NCI-H748 (cell line): ENCODE measurements around the gene TSC2.

Experiments used
- DNase-seq: peaks from one replicate; lab custom pipeline; 2025; ENCODE audit not compliant: unreplicated experiment; lab: John Stamatoyannopoulos, UW

TSC2 gene

DNA sequence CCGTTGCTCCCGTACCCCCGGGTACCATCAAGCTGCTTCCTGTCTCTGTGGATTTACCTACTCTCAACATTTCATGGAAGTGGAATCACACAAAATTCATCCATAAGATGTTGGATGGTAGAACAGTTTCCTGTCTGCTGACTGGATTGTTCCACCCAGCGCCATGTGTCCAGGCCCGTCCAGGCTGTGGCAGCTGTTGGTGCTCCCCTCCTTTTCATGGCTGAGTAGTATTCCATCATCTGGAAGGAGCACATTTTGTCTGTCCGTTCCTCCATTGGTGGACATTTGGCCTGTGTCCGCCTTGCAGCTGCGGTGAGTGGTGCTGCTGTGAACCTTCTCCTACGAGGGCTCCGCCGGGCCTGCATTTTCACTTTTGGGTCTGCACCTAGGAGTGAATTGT, 18.4 kb downstream of the TSC2 start:
- no peak for DNase-seq

- no peak for DNase-seq
These were observed 23.0 kb downstream of the TSC2 start for GRCh38 chr16:2070576-2071453.

DNA sequence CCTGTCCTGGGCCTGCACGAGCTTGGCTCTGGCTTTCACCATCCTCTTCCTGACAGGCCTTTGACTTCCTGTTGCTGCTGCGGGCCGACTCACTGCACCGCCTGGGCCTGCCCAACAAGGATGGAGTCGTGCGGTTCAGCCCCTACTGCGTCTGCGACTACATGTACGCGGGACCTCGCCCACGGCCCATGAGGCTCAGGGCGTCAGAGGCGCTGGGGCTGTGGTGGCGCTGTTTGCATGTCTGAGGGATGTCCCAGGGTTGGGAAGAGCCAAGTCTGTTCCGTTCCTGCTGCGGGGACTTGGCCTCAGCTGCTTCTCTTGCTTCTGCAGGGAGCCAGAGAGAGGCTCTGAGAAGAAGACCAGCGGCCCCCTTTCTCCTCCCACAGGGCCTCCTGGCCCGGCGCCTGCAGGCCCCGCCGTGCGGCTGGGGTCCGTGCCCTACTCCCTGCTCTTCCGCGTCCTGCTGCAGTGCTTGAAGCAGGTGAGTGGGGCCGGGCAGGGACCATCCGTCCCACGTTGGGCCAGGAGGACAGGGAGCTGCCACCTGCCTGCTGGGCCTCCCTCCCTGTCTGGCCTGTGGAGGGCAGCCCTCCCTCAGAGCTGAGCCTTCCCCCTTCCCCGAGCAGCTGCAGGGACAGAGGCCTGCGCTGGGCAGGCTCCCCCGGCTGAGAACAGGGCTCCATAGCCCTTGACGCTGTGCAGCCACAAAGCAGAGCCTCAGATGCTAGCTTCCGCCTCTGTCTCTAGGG, 23.8 kb downstream of the TSC2 start:
- DNase-seq: no peak

GRCh38 chr16:2072926-2073325, 25.1 kb downstream of the TSC2 start:
- no peak for DNase-seq

GRCh38 chr16:2074071-2074470, 26.3 kb downstream of the TSC2 start:
- no peak for DNase-seq

- no peak for DNase-seq
These were observed 27.8 kb downstream of the TSC2 start for GRCh38 chr16:2075631-2076030.

- DNase-seq: no peak
These were observed 28.5 kb downstream of the TSC2 start for GRCh38 chr16:2076072-2076865.

- no peak for DNase-seq
These were observed 29.2 kb downstream of the TSC2 start for GRCh38 chr16:2077016-2077415.

GRCh38 chr16:2077696-2078095, 29.9 kb downstream of the TSC2 start:
- DNase-seq: no peak

- no peak for DNase-seq
These were observed 30.3 kb downstream of the TSC2 start for GRCh38 chr16:2078096-2078495.

- no peak for DNase-seq
These were observed 30.9 kb downstream of the TSC2 start for GRCh38 chr16:2078691-2079090.

DNA sequence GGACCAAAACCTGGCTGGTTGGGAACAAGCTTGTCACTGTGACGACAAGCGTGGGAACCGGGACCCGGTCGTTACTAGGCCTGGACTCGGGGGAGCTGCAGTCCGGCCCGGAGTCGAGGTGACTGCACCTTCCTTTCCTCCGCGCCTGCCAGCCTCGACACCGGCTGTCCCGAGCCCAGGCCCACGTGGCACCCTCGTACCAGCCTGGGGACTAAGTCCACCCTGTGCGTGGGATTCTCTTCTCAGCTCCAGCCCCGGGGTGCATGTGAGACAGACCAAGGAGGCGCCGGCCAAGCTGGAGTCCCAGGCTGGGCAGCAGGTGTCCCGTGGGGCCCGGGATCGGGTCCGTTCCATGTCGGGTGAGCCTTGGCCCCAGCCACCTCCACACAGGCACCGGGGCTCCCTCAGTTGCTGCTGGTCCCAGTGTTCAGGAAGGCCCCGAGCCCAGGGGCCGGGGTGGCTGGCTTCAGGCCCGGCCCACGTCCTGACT, 31.6 kb downstream of the TSC2 start:
- no peak for DNase-seq

GRCh38 chr16:2079991-2080390, 32.2 kb downstream of the TSC2 start:
- no peak for DNase-seq

- no peak for DNase-seq
These were observed 33.7 kb downstream of the TSC2 start for GRCh38 chr16:2081201-2082084.

DNA sequence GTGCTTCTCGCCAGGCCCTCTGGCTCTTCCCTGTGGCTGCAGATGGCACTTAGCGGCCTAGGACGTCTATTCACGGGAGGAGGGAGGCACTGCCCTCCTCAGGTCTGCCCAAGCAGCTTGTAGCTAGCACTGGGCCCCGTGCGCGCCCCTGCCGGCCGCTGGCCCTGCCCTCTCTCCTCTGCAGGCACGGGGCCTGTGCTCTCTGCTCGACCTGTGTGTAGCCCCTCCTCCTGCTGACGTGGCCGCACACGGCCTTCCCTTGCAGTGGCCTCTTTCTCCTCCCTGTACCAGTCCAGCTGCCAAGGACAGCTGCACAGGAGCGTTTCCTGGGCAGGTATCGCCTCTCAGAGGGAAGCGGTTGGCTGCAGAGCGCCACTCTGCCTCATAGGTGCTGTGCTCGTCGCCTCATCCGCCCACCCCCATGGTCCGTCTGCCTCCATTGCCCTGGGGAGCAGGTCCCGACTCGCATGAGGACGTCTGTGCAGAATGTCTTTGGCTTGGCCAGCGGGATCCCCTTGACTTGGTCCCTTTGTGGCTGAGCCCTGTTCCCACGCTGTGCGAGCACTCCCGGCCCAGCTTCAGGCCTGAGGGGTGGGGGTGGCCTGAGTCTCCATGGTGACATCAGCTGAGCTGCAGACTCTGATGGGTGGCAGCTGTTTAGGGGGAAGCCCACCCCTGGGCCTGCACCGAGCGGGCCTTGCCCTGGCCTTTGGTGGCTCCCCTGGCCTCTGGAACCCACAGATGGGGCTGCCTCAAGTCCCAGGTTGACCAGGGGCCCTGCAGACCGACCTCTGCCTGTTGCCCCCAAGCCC, 34.6 kb downstream of the TSC2 start:
- no peak for DNase-seq

DNA sequence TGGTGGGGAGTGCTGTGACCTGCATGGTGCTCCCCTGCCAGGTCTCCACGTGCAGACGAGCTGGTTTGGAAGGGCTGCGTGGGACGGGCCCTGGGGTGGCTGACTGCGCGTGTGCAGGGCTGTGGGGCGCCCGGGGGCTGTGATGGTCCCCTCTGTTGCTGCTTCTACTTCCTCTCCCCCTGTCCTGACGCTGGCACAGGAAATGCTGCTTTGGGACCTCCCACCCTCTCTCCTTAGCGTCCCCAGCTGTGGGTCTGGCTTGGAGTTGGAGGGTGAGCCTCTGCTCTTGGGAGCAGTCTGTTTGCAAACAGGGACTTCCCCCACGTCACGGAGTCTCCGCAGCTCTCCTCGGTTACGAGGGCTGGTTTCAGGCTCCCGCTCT, 35.2 kb downstream of the TSC2 start:
- DNase-seq: no peak

- no peak for DNase-seq
These were observed 35.6 kb downstream of the TSC2 start for GRCh38 chr16:2083409-2083808.

GRCh38 chr16:2083876-2084780, 36.3 kb downstream of the TSC2 start:
- DNase-seq: no peak
